ENCODE measurements around the gene PEX10. TPM values are rescaled to one million over a fixed set of nuclear protein-coding genes. Genes with fewer than 3 reads are reported as not detected.

The PEX10 gene
- total RNA-seq, 2 experiments from 2014 or later: 17.1 to 19.0 TPM

GRCh38 chr1:2374252-2375155 lies 37.9 kb downstream of the PEX10 start:
- ChIA-PET POLR2A (no interaction called here), CTCF (interaction anchor here (10.8 kb wide), 1 partner anchor 180 kb away, joined by 239 read pairs; the partner anchor contains the start of gene FAAP20)
- no peak for TF ChIP-seq CTCF (IDR thresholded peaks at IDR 0.05)
- H3K4me1 Mint-ChIP-seq (ENCODE audit: low read depth): no peaks in the 10 kb centered on the region
- intact Hi-C loops (cut with micrococcal nuclease): no loop called here
- ATAC-seq (no peak), DNase-seq (no peak)
- H3K27ac Mint-ChIP-seq: no peak overlapping the region
- H3K4me3 Mint-ChIP-seq: no peak overlapping the region
- H3K27me3 Mint-ChIP-seq: no peaks in the 10 kb centered on the region
- H3K9me3 Mint-ChIP-seq: no peaks in the 10 kb centered on the region
- no peaks in the 10 kb centered on the region for H3K36me3 Mint-ChIP-seq (ENCODE audit: low read depth)

- CTCF ChIA-PET: no interaction called here
- H3K4me1 Mint-ChIP-seq (ENCODE audit: low read depth): no peaks in the 10 kb centered on the region
- intact Hi-C loops (cut with micrococcal nuclease): no loop called here
- H3K9me3 Mint-ChIP-seq: no peaks in the 10 kb centered on the region
- ATAC-seq: no peak
- POLR2A ChIA-PET: no interaction called here
- no peaks in the 10 kb centered on the region for H3K27me3 Mint-ChIP-seq
- TF ChIP-seq CTCF (IDR thresholded peaks at IDR 0.05): no peak
- H3K36me3 Mint-ChIP-seq (ENCODE audit: low read depth): no peaks in the 10 kb centered on the region
- no peak for DNase-seq
- H3K27ac Mint-ChIP-seq: no peak overlapping the region
- H3K4me3 Mint-ChIP-seq: no peak overlapping the region
Observed at GRCh38 chr1:2373551-2374251, 38.7 kb downstream of the PEX10 start.

- H3K27ac Mint-ChIP-seq: no peak overlapping the region
- no peak overlapping the region for H3K4me3 Mint-ChIP-seq
- no peaks in the 10 kb centered on the region for H3K4me1 Mint-ChIP-seq (ENCODE audit: low read depth)
- H3K36me3 Mint-ChIP-seq (ENCODE audit: low read depth): no peaks in the 10 kb centered on the region
- no peaks in the 10 kb centered on the region for H3K9me3 Mint-ChIP-seq
- H3K27me3 Mint-ChIP-seq: no peaks in the 10 kb centered on the region
- DNase-seq (no peak), ATAC-seq (no peak)
- CTCF ChIA-PET: no interaction called here
- intact Hi-C loops (cut with micrococcal nuclease): no loop called here
- no peak for TF ChIP-seq CTCF (IDR thresholded peaks at IDR 0.05)
- POLR2A ChIA-PET: no interaction called here
Observed at GRCh38 chr1:2372551-2373490, 39.5 kb downstream of the PEX10 start.

- H3K4me1 Mint-ChIP-seq (ENCODE audit: low read depth): no peaks in the 10 kb centered on the region
- H3K4me3 Mint-ChIP-seq: no peak overlapping the region
- peaks cover 5% of the 10 kb centered on the region for H3K9me3 Mint-ChIP-seq
- no peak overlapping the region for H3K27ac Mint-ChIP-seq
- ChIA-PET POLR2A (no interaction called here), CTCF (interaction anchor here (1.3 kb wide), 1 partner anchor 173 kb away, joined by 4 read pairs; the partner anchor contains the start of gene FAAP20)
- DNase-seq: no peak
- ATAC-seq: no peak
- H3K27me3 Mint-ChIP-seq: no peaks in the 10 kb centered on the region
- intact Hi-C loops (cut with micrococcal nuclease): no loop called here
- no peak for TF ChIP-seq CTCF (IDR thresholded peaks at IDR 0.05)
- no peaks in the 10 kb centered on the region for H3K36me3 Mint-ChIP-seq (ENCODE audit: low read depth)
Observed at GRCh38 chr1:2368053-2368744, 44.2 kb downstream of the PEX10 start.
